Nephron progenitor cell (in vitro differentiated cells): Measurements from ENCODE around the gene C2CD4D.

ENCODE experiments used
- DNase-seq: peaks from one replicate; pipeline ENCODE4 v3.0.0; 2021
- H3K27ac Mint-ChIP-seq: 2 replicates; pipeline ENCODE4 v1.8.0; 2021; ENCODE audit warnings: mild to moderate bottlenecking, moderate library complexity, mixed read lengths
- H3K27me3 Mint-ChIP-seq: 2 replicates; pipeline ENCODE4 v1.8.0; 2021; ENCODE audit warnings: mild to moderate bottlenecking, low read depth, mixed read lengths; ENCODE audit not compliant: poor library complexity
- H3K36me3 Mint-ChIP-seq: 2 replicates; pipeline ENCODE4 v1.8.0; 2021; ENCODE audit warnings: low read depth, mixed read lengths
- H3K4me1 Mint-ChIP-seq: 2 replicates; pipeline ENCODE4 v1.8.0; 2021; ENCODE audit warnings: mixed read lengths
- H3K4me3 Mint-ChIP-seq: 2 replicates; pipeline ENCODE4 v1.8.0; 2021; ENCODE audit warnings: mild to moderate bottlenecking, moderate library complexity, mixed read lengths
- H3K9me3 Mint-ChIP-seq: 2 replicates; pipeline ENCODE4 v1.8.0; 2021; ENCODE audit warnings: mild to moderate bottlenecking, moderate library complexity, mixed read lengths
- TF ChIP-seq, protein P1 (sequence below): fragments of 200-600 bp; sonication (generic); IDR thresholded peaks from 2 replicates; pipeline ENCODE4 v1.5.0; 2021; ENCODE audit warnings: antibody characterized with exemption

C2CD4D gene

DNA sequence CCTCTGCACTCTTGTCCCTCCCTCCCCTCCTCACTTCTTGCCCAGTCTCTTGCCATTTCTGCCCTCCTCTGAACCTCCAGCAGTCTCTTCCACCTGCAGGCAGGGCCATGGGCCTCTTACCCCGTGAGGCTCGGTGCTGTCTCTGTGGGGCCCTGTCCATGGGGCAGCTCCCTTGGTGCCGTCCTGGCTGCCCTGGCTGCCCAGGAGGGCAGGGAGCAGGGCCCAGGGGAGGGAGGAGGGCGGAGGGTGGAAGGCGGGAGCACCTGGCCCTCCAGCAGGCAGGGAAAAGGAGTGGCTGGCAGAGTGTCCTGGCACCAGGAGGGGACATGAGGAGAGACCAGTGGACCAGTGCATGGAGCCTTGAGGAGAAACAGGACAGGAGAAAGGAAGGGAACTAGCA lies 8.0 kb downstream of the C2CD4D start, which contains the start of gene RORC:
RORC (minus strand) TSS at position 198 of the 400 bp plus-strand sequence; CDS start at position 160, 38 bp downstream.
- H3K4me3 Mint-ChIP-seq: no peak within 1 kb of the TSS
- H3K27ac Mint-ChIP-seq: no peak within 1 kb of the TSS
- TF ChIP-seq, protein P1, sequence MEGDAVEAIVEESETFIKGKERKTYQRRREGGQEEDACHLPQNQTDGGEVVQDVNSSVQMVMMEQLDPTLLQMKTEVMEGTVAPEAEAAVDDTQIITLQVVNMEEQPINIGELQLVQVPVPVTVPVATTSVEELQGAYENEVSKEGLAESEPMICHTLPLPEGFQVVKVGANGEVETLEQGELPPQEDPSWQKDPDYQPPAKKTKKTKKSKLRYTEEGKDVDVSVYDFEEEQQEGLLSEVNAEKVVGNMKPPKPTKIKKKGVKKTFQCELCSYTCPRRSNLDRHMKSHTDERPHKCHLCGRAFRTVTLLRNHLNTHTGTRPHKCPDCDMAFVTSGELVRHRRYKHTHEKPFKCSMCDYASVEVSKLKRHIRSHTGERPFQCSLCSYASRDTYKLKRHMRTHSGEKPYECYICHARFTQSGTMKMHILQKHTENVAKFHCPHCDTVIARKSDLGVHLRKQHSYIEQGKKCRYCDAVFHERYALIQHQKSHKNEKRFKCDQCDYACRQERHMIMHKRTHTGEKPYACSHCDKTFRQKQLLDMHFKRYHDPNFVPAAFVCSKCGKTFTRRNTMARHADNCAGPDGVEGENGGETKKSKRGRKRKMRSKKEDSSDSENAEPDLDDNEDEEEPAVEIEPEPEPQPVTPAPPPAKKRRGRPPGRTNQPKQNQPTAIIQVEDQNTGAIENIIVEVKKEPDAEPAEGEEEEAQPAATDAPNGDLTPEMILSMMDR: no peak
- no peaks in the 10 kb centered on the region for H3K36me3 Mint-ChIP-seq
- H3K4me1 Mint-ChIP-seq: peaks cover 53% of the 10 kb centered on the region
- no peaks in the 10 kb centered on the region for H3K9me3 Mint-ChIP-seq
- no peak for DNase-seq
- H3K27me3 Mint-ChIP-seq: peaks cover 33% of the 10 kb centered on the region

DNA sequence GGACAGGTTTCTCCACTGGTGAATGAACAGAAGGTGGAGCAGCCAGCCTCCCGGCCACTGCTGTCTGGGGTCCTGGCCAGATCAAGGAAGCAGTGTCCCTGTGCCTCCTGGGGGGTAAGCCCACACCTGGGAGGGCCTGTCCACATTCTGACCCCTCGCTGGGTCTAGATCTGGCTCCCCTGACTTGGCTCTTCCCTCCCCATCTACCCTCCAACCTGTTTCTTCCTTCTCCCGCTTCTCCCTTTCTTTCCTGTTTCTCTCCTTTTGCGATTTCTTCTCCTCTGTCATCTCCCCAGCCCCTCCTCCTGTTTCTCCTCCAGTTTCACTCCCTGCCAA lies 8.4 kb downstream of the C2CD4D start:
- H3K4me3 Mint-ChIP-seq: no peak overlapping the region
- TF ChIP-seq, protein P1: no peak
- peaks cover 49% of the 10 kb centered on the region for H3K4me1 Mint-ChIP-seq
- no peaks in the 10 kb centered on the region for H3K9me3 Mint-ChIP-seq
- no peaks in the 10 kb centered on the region for H3K36me3 Mint-ChIP-seq
- peaks cover 32% of the 10 kb centered on the region for H3K27me3 Mint-ChIP-seq
- no peak overlapping the region for H3K27ac Mint-ChIP-seq
- no peak for DNase-seq

DNA sequence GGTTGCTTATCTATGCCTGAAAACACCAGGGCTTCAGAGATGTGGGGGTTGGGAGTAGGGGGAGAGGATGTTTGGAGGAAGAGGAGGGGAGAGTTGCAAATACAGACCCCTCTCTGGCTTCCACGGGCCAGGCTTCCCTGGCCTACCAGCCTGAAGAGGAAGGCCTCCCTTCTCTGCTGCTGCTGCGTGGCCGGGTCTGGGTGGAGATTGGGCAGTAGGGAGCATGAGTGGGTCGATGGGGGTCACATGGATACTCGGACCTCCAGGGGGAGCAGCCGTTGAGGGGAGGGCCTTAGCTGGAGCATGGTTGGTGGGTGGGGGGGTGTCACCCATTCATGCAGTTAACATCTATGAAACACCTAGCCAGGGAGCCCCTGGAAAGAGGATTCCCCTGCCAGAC lies 9.6 kb downstream of the C2CD4D start:
- DNase-seq: no peak
- H3K27ac Mint-ChIP-seq: no peak overlapping the region

DNA sequence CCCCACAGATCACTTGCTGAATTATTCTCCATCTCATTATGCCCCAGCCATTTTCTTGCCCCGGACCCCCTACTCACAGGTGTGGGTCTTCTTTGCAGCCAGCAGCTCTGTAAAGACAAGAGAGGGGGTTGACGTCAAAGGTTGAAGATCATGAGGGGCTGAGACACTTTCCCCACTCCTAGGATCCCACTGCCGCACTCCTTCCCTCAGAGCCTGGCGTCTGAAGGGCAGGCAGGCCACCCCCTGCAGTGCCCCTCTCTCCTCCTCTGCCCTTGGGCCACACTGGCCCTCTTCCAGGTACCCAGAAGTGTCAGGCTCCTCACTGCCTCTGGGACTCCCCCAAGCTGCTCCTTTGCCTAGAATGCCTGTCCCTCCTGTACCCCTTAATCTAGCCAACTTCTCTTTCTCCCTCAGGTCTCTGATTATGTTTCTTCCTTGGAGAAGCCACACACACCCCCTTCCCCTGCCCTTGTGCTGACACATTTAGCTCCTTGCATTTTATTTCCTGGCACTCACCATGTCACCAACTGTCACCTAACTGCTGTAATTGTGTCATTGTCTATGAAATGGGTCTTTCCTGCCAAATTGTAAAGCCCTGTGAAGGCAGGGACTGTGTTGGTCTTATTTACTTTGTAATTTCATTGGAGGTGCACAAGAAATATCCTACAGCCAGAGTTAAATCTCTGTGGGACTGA lies 10.1 kb downstream of the C2CD4D start:
- Mint-ChIP-seq H3K27me3 (peaks cover 18% of the 10 kb centered on the region), H3K9me3 (no peaks in the 10 kb centered on the region), H3K4me3 (peak overlapping the region; percentile 48)

More for the DNA sequence above, 9.6 kb downstream of the C2CD4D start:
- Mint-ChIP-seq H3K4me1 (peaks cover 57% of the 10 kb centered on the region), H3K4me3 (no peak overlapping the region), H3K36me3 (no peaks in the 10 kb centered on the region), H3K9me3 (no peaks in the 10 kb centered on the region), H3K27me3 (peaks cover 23% of the 10 kb centered on the region)
- TF ChIP-seq, protein P1: no peak

DNA sequence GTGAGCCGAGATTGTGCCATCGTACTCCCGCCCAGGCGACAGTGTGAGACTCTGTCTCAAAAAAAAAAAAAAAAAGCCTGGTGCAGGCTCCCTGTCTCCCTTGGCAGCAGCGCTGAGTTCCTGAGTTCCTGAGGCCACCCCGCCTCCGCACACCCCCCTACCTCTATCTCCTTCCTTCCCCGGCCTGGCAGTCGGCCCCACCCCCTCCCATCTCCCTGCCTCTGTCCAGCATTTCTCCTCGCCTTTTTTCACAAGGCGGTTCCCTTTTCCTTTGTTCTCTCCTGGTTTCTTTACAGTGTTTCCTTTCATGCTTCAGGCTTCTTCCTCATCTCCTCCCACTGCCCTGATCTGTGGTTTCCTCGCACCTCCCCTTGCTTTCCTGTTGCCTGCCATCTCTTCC lies 10.7 kb downstream of the C2CD4D start:
- peaks cover 60% of the 10 kb centered on the region for H3K4me1 Mint-ChIP-seq
- peak overlapping the region; percentile 52 for H3K27ac Mint-ChIP-seq
- H3K27me3 Mint-ChIP-seq: peaks cover 17% of the 10 kb centered on the region
- DNase-seq: peak; percentile 68
- no peaks in the 10 kb centered on the region for H3K36me3 Mint-ChIP-seq
- no peaks in the 10 kb centered on the region for H3K9me3 Mint-ChIP-seq
- TF ChIP-seq, protein P1: no peak
- peak overlapping the region; percentile 48 for H3K4me3 Mint-ChIP-seq

More for the DNA sequence above, 10.1 kb downstream of the C2CD4D start:
- peaks cover 58% of the 10 kb centered on the region for H3K4me1 Mint-ChIP-seq
- no peaks in the 10 kb centered on the region for H3K36me3 Mint-ChIP-seq
- no peak for DNase-seq
- TF ChIP-seq, protein P1: no peak
- H3K27ac Mint-ChIP-seq: peak overlapping the region; percentile 64

DNA sequence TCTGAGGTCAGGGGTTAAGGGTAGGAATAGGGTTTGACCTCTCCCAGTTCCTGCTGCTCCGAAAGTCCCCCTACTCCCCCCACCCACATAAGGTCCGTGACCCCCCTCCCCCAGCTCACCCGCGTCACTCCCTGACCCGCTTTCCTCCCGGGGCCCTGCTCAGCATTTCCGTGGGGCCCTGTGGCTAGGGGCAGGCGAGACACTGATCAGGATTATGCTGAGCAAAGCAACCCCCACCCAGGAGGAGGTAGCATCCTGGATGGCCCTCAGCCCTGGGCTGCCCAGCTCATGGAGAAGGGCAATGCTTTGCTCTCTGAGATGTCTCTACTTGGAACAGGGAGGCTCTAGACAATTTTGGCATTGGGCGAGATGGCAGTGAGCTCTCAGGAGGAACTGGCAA lies 11.8 kb downstream of the C2CD4D start:
- Mint-ChIP-seq H3K4me1 (peaks cover 63% of the 10 kb centered on the region), H3K36me3 (no peaks in the 10 kb centered on the region), H3K27ac (no peak overlapping the region), H3K4me3 (no peak overlapping the region), H3K27me3 (peaks cover 14% of the 10 kb centered on the region), H3K9me3 (no peaks in the 10 kb centered on the region)
- TF ChIP-seq, protein P1: no peak
- no peak for DNase-seq
